GM20431 (cell line): ENCODE measurements around the gene PROK1.

Source experiments
- in situ Hi-C: fragments of 300-500 bp; cut with MseI, MboI; formaldehyde crosslinking; loops from one replicate; pipeline ENCODE4 v1.15.0; 2020; ENCODE audit warnings: low sequenced_read_pairs; ENCODE audit not compliant: unreplicated experiment

PROK1 gene

DNA sequence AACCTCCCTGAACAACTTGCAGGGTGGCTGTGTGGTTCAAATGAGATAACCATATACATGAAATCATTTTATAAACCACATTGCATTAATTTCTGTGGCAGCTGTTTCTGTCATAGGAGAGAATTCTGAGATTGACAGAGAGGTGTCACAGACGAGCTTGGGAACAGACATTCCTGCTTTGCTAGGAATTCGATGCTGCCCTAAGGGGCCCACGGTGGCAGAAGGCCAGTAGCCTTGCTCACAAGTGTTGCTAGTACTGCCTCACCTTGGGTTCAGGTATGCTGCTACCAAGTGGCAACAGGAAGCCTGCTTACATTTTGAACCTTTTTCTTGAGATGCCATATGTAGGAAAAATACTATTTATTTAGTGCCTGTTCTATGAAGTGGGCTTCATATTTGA is 54.6 kb downstream of the PROK1 start:
- in situ Hi-C loops, result no loop called here

DNA sequence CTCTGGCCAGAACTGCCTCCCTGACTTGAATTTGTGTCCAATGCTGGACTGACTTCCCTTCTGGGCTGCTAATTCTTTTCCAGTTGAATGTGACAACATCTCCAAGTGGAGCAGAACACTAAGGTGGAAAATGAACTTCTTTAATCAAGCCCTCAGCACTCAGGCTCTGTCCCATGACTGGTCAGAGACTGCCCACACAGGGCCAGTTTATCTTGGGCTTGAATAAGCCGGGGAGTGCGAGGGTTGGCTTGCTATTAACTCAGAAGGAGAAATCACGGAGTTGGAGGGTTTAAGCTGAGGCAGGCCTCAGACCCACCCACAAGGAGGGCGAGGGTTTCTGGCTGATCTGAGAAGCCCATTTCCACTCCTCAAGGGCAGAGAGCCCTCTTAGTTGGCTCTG is 55.6 kb downstream of the PROK1 start:
- in situ Hi-C loops, result no loop called here
